HCT116 (cell line): ENCODE data around the gene ATRN. TPM values are rescaled to one million over a fixed set of nuclear protein-coding genes. Genes with fewer than 3 reads are reported as not detected.
"Not testable (repeated sequence)": the region's sequence is repeated elsewhere in the genome, so short reads cannot be mapped to it uniquely, and the experiment has no call there.

Experiments used
- ATAC-seq: fragments of 200-7000 bp; cut with Tn5 transposase; 2 replicates; pipeline ENCODE4 v1.9.1; 2020; ENCODE audit warnings: mild to moderate bottlenecking, moderate library complexity
- BruUV-seq: library from RNA; stranded (reverse); fragments of 400-500 nt; replicated peaks from 2 replicates; lab custom pipeline; 2021; lab: Mats Ljungman, UMichigan
- CTCF ChIA-PET: fragments of 300-600 bp; sonication (Branson Sonifier 250); formaldehyde crosslinking; loops from one replicate; lab custom pipeline; 2021; ENCODE audit warnings: antibody characterized with exemption; lab: Charles Lee
- POLR2A ChIA-PET: fragments of 300-600, 350-600 bp; sonication (Branson Sonifier 250); formaldehyde crosslinking; loops from one replicate; lab custom pipeline; 2021; ENCODE audit warnings: antibody characterized with exemption; lab: Charles Lee
- RAD21 ChIA-PET, 2 experiments: fragments of 300-600 bp; sonication (Branson Sonifier 250); formaldehyde crosslinking; loops; one replicate each; lab custom pipeline; 2023; ENCODE audit warnings: low total read pairs in 2 of 2; ENCODE audit not compliant: uncharacterized antibody in 2 of 2, unreplicated experiment in 2 of 2, low non-redundant PET in 1 of 2; lab: Charles Lee
- DNase-seq: peaks from one replicate; pipeline ENCODE4 v3.0.0-alpha.2; 2010; ENCODE audit warnings: low read depth, low spot score
- H2AFZ ChIP-seq: fragments of 200-600 bp; shearing (Covaris generic), sonication (generic); 2 replicates; pipeline ENCODE4 v1.6.1; 2017; ENCODE audit warnings: low read depth, mixed run types, mixed read lengths, antibody characterized with exemption, low read length; ENCODE audit not compliant: poor library complexity, severe bottlenecking
- H3K27ac ChIP-seq: 2 replicates; pipeline ENCODE4 v1.5.1; 2012; ENCODE audit warnings: low read depth, low read length
- H3K27me3 ChIP-seq: fragments of 200-600 bp; sonication (generic); 2 replicates; pipeline ENCODE4 v1.6.1; 2016; ENCODE audit warnings: mixed run types, low read length, mixed read lengths; ENCODE audit not compliant: insufficient read depth
- H3K36me3 ChIP-seq, 2 experiments: fragments of 200-500 bp in 1 of 2; fragments of 200-600 bp in 1 of 2; sonication (Bioruptor generic) in 1 of 2; sonication (generic) in 1 of 2; 2 replicates each; pipeline versions ENCODE4 v1.5.1 to v1.6.1; 2014 to 2016; ENCODE audit warnings: low read length in 2 of 2, inconsistent platforms in 1 of 2, mixed read lengths in 1 of 2, mixed run types in 1 of 2; ENCODE audit not compliant: insufficient read depth in 2 of 2, control insufficient read depth in 1 of 2
- H3K4me1 ChIP-seq, 2 experiments: fragments of 200-600 bp in 1 of 2; sonication (generic) in 1 of 2; 2 replicates each; pipeline versions ENCODE4 v1.5.1 to v1.6.1; 2012 to 2017; ENCODE audit warnings: low read length in 2 of 2, inconsistent platforms in 1 of 2, mild to moderate bottlenecking in 1 of 2, mixed read lengths in 1 of 2, mixed run types in 1 of 2, moderate library complexity in 1 of 2; ENCODE audit not compliant: insufficient read depth in 2 of 2, control insufficient read depth in 1 of 2
- H3K4me2 ChIP-seq: fragments of 200-600 bp; sonication (generic); 2 replicates; pipeline ENCODE4 v1.6.1; 2017; ENCODE audit warnings: mixed run types, low read length, mixed read lengths
- H3K4me3 ChIP-seq, 2 experiments: fragments of 200-600 bp in 1 of 2; sonication (generic) in 1 of 2; replicated peaks in 1 of 2; 2 replicates each; pipeline ENCODE4 v1.5.1; 2011 to 2016; ENCODE audit warnings: low read length in 2 of 2, control low read depth in 1 of 2, low read depth in 1 of 2, mild to moderate bottlenecking in 1 of 2, mixed read lengths in 1 of 2, mixed run types in 1 of 2
- H3K79me2 ChIP-seq: fragments of 200-600 bp; sonication (generic); 2 replicates; pipeline ENCODE4 v1.6.1; 2017; ENCODE audit warnings: mild to moderate bottlenecking, mixed run types, low read length, moderate library complexity, mixed read lengths; ENCODE audit not compliant: insufficient read depth
- H3K9ac ChIP-seq: fragments of 200-600 bp; sonication (generic); 2 replicates; pipeline ENCODE4 v1.6.1; 2016; ENCODE audit warnings: low read length, mixed read lengths
- H3K9me2 ChIP-seq: fragments of 200-600 bp; sonication (generic), shearing (Covaris generic); 2 replicates; pipeline ENCODE4 v1.6.1; 2017; ENCODE audit warnings: mixed run types, mild to moderate bottlenecking, moderate library complexity; ENCODE audit not compliant: insufficient read depth
- H3K9me3 ChIP-seq, 2 experiments: fragments of 200-500 bp in 1 of 2; fragments of 200-600 bp in 1 of 2; sonication (Bioruptor generic) in 1 of 2; sonication (generic) in 1 of 2; 2 replicates each; pipeline ENCODE4 v1.6.1; 2014 to 2017; ENCODE audit warnings: low read length in 2 of 2, mixed read lengths in 2 of 2, inconsistent platforms in 1 of 2, low read depth in 1 of 2, mild to moderate bottlenecking in 1 of 2, mixed run types in 1 of 2, moderate library complexity in 1 of 2; ENCODE audit not compliant: control insufficient read depth in 1 of 2, insufficient read depth in 1 of 2
- H4K20me1 ChIP-seq: fragments of 200-600 bp; sonication (generic), shearing (Covaris generic); 2 replicates; pipeline ENCODE4 v1.6.1; 2017; ENCODE audit warnings: mixed run types, mild to moderate bottlenecking, moderate library complexity; ENCODE audit not compliant: insufficient read depth
- ATF3 ChIP-seq: IDR thresholded peaks from 2 replicates; pipeline ENCODE4 v1.6.1; 2012
- CEBPB ChIP-seq: IDR thresholded peaks from 2 replicates; pipeline ENCODE4 v1.6.1; 2012; ENCODE audit warnings: low read depth
- CTCF ChIP-seq, 3 experiments: fragments of 200-600 bp in 1 of 3; sonication (generic) in 1 of 3; IDR thresholded peaks in 2 of 3; conservative IDR thresholded peaks in 1 of 3; 2 replicates each; pipeline ENCODE4 v1.5.1; 2012 to 2017; ENCODE audit warnings: low read depth in 2 of 3, low read length in 2 of 3, antibody characterized with exemption in 1 of 3, borderline replicate concordance in 1 of 3, control low read depth in 1 of 3, mild to moderate bottlenecking in 1 of 3, mixed read lengths in 1 of 3, mixed run types in 1 of 3, moderate library complexity in 1 of 3; ENCODE audit not compliant: insufficient read depth in 1 of 3
- POLR2A ChIP-seq: IDR thresholded peaks from 2 replicates; pipeline ENCODE4 v1.7.0; 2011; ENCODE audit warnings: borderline replicate concordance; ENCODE audit not compliant: insufficient read depth, insufficient read length; ENCODE audit errors: extremely low read depth
- POLR2AphosphoS5 ChIP-seq: IDR thresholded peaks from 2 replicates; pipeline ENCODE4 v1.6.1; 2011; ENCODE audit warnings: mild to moderate bottlenecking, low read depth, low read length, moderate library complexity
- TCF7L2 ChIP-seq: IDR thresholded peaks from 2 replicates; pipeline ENCODE4 v1.7.0; 2011; ENCODE audit warnings: borderline replicate concordance, inconsistent platforms; ENCODE audit not compliant: insufficient read depth, insufficient read length; ENCODE audit errors: extremely low read depth
- YY1 ChIP-seq: IDR thresholded peaks from 2 replicates; pipeline ENCODE4 v1.6.1; 2011; ENCODE audit warnings: low read length, low read depth, moderate library complexity, mild to moderate bottlenecking; ENCODE audit not compliant: insufficient replicate concordance; ENCODE audit errors: extremely low read depth
- intact Hi-C: fragments of 100-400 bp; cut with micrococcal nuclease; formaldehyde crosslinking; loops from 2 replicates; pipeline ENCODE4 v1.10.0; 2022
- total RNA-seq: library from RNA; stranded (reverse); gene quantifications from one replicate; pipeline ENCODE4 v1.2.1, GENCODE V29; 2021; ENCODE audit not compliant: unreplicated experiment

ATRN gene
- total RNA-seq, 1 experiment from 2014 or later, result 24.4 TPM

GRCh38 chr20:3421985-3422384 lies 48.8 kb upstream of the ATRN start:
- ChIA-PET POLR2A (no interaction called here), RAD21 (no interaction called here), CTCF (no interaction called here)
- intact Hi-C loops, result no loop called here
- H3K9ac ChIP-seq, result no peak overlapping the region
- ATAC-seq (no peak), DNase-seq (no peak)
- BruUV-seq, result no TSS peak
- TF ChIP-seq YY1, result no peak
- TF ChIP-seq TCF7L2, result no peak
- TF ChIP-seq POLR2AphosphoS5, result no peak
- TF ChIP-seq CEBPB, result no peak
- H3K79me2 ChIP-seq, result no peaks in the 10 kb centered on the region
- H3K36me3 ChIP-seq, result no peaks in the 10 kb centered on the region
- H2AFZ ChIP-seq, result no peak overlapping the region
- H3K4me3 ChIP-seq, result no peak overlapping the region
- no peak overlapping the region for H3K4me2 ChIP-seq
- no peaks in the 10 kb centered on the region for H3K27me3 ChIP-seq
- H3K9me3 ChIP-seq, result no peaks in the 10 kb centered on the region
- no peaks in the 10 kb centered on the region for H3K9me2 ChIP-seq
- no peak overlapping the region for H3K27ac ChIP-seq
- H4K20me1 ChIP-seq, result no peaks in the 10 kb centered on the region
- H3K4me1 ChIP-seq, result no peaks in the 10 kb centered on the region

- Histone ChIP-seq H3K9me3 (no peaks in the 10 kb centered on the region), H3K36me3 (no peaks in the 10 kb centered on the region), H4K20me1 (no peaks in the 10 kb centered on the region), H3K27me3 (no peaks in the 10 kb centered on the region), H3K4me2 (no peak overlapping the region), H3K4me3 (no peak overlapping the region), H2AFZ (no peak overlapping the region), H3K9ac (no peak overlapping the region), H3K79me2 (no peaks in the 10 kb centered on the region), H3K9me2 (no peaks in the 10 kb centered on the region), H3K4me1 (no peaks in the 10 kb centered on the region), H3K27ac (no peak overlapping the region)
- intact Hi-C loops, result no loop called here
- no TSS peak for BruUV-seq
- no peak for DNase-seq
- CTCF ChIA-PET, result no interaction called here
- no peak for ATAC-seq
- TF ChIP-seq CTCF (IDR thresholded peaks at IDR 0.05 in 2 of 3, conservative IDR thresholded peaks at IDR 0.05 in 1 of 3; ENCODE audit: borderline replicate concordance in 1 of 3, insufficient read depth in 1 of 3, low read depth in 2 of 3, low read length in 2 of 3) (no peak), ATF3 (no peak), POLR2A (no peak)
- RAD21 ChIA-PET, result no interaction called here
- POLR2A ChIA-PET, result no interaction called here
Measured at GRCh38 chr20:3423126-3423525, 47.7 kb upstream of the ATRN start.

GRCh38 chr20:3426766-3427165 lies 44.1 kb upstream of the ATRN start:
- H3K27me3 ChIP-seq, RAD21 ChIA-PET, H3K79me2 ChIP-seq, H3K4me3 ChIP-seq, intact Hi-C loops, H3K36me3 ChIP-seq, ATAC-seq, H3K4me2 ChIP-seq, H4K20me1 ChIP-seq, H2AFZ ChIP-seq, CTCF ChIA-PET, BruUV-seq, H3K9ac ChIP-seq, POLR2A ChIA-PET, H3K27ac ChIP-seq, H3K4me1 ChIP-seq, DNase-seq, H3K9me2 ChIP-seq, H3K9me3 ChIP-seq: not testable (repeated sequence)
